HG03108 (cell line): Measurements from ENCODE around the gene COL4A6.
"Not testable (repeated sequence)": the region's sequence is repeated elsewhere in the genome, so short reads cannot be mapped to it uniquely, and the experiment has no call there.

Experiments
- ATAC-seq: cut with Tn5 transposase; IDR thresholded peaks from one replicate; pipeline ENCODE4 v1.9.1; 2021; ENCODE audit warnings: moderate library complexity; ENCODE audit not compliant: unreplicated experiment

The COL4A6 gene

DNA sequence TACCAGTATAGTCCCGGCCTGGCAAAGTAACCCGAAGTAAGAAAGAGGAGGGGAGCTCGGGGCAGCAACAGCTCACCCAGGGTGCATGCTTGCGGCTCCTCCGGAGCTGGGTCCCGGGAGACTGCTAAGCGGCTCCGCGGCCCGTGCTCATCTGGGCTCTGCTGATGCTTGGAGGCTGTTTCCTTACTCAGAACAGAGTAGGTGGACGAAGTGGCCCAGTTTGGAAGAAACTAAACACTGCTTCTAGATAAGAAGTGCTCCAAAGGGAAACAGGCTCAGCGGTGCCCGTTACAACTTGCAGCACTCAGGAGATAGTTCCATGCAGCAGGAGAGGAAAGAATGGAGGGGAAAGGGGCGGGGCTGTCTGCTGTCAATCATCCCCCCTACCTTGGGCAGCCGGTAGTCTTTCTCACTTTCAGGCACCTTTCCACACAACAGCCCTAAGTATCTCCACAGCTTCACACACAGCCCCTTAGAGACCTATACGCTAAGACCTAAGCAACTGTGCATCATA is at the start of gene COL4A6:
Gene COL4A6 (minus strand): TSS at position 313 of the 514 bp plus-strand sequence. CDS start 226 bp downstream, at position 87.
- ATAC-seq, result no peak

DNA sequence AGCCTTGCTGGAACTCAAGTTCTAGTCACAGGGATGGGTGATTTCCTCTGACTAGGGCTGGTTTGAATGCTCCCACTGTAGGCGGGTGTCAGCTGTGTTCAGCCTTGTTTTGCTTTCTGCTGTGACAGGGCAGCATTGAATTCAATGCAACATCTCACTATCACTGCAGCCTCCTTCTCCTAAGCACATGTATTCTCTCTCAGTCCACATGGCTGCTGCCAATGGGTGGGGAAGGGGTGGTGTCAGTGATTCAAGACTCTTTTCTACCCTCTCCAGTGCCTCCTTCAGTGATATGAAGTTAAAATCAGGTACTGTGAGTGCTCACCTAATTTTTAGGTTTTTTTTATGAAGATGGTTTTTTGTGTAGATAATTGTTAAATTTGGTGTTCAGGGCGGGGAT is 47.7 kb upstream of the COL4A6 start:
- ATAC-seq, result no peak

DNA sequence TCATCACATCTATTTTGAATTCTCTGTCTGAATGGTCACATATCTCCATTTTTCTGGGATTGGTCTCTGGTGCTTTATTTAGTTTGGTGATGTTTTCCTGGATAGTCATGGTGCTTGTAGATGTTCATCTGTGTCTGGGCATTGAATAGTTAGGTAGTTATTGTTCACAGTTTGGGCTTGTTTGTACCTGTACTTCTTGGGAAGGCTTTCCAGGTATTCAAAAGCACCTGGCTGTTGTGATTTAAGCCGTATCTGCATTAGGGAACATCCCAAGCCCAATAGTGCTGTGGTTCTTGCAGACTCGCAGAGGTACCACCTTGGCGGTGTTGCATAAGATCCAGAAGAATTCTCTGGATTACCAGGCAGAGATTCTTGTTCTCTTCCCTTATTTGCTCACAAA is 46.0 kb upstream of the COL4A6 start:
- no peak for ATAC-seq

DNA sequence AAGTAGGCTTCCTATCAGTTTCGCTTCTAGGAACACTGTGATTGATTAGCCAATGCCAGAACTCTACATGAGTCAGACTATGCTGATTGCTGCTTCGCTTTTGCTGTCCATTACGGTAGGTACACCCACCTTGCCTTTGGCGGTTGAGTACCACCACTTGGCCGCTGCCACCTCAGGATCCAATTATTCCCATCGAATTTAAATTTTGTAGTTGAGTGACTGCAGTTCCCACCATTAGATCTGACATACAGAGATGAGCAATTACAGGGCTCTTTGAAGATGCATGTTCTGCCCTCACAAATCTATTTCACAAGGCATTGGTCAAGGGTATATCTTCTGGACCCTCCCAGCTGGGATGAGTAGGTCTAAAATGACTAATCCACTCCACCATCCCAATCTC is 43.3 kb upstream of the COL4A6 start:
- not testable (repeated sequence) for ATAC-seq

DNA sequence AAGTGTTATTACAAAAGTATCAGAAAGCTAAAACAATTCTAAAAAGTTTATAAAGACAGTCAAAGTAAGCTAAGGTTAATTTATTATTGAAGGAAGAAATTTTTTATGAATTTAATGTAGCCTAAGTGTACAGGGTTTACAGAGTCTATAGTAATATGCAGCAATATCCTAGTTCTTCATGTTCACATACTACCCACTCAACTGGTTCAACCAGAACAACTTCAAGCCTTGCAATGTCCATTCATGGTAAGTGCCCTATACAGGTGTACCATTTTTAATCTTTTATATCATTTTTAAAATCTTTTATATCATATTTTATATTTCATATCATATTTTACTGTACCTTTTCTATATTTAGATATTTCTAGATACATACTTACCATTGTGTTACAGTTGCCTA is 35.8 kb upstream of the COL4A6 start:
- no peak for ATAC-seq

DNA sequence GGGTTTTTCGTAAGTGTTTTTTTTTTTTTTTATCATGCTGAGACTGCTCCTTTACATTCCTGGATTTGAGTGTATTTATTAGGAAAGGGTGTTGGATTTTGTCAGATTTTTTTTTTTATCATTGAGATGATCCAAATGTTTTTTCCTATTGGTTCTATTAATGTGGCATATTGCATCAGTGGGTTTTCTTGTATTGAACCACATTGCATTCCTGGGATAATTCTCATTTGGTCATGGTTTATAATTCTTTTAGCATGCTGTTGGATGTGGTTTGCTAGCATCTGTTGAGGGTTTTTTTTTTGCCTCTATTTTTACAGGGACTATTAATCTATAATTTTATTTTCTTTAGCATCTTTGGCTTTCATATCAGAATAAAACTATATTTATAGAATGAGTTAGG is 30.3 kb upstream of the COL4A6 start:
- no peak for ATAC-seq

DNA sequence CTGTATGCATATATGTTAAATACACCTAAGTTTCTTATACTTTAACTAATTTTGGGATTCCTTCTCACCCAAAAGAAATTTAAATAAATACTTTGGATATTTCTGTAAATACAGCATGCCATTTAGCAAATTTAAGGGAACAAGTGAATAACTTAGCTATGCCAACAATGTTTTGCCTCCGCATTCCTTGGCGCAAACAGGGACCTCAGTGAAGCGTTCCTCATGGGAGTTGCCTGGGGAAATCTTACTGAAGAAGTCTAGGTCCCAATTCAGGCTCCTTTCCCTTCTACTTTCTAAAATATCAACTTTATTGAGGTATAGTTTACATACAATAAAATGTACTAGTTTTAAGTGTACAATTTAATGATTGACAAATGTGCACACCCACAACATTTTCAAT is 26.4 kb upstream of the COL4A6 start:
- no peak for ATAC-seq

DNA sequence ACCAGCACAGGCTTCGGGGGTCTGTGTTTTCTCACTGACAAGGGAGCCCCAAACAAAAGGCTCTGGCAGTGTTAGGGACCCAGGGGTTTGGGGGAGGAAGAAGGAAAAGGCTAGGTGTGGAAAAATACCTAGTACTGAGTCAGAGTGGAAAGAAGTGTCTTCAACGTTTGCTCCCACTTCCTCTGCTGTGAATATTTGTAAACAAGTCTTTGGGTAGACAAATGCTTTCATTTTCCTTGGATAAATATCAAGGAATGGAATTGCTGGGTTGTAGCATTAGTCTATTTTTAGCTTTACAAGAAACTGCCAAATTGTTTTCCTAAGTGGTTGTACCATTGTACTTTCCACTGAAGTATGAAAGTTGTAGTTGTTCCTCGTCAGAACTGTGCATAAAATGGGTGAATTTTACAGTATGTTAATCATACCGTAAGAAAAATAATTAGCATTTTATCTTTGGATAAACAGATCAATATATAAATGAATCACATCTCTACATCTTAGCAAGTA is 18.8 kb upstream of the COL4A6 start:
- no peak for ATAC-seq

DNA sequence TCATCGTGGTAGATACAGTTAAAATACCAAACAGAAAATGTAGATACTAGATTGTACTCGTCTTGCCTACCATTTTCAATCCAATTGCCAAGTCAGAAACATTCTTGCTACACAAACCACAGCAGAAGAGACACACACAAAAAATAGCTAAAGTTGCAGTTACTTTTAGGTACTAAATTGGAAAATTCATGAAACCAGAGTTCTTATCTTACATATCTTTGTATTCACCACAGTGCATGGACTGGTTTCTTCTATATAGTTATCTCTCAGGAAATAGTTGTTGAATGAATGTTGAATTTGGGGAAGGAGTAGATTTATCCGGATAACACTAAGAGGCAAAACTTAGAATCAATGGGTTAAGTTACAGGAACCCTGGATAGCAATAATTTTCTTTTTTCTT is 15.6 kb upstream of the COL4A6 start:
- ATAC-seq, result no peak

DNA sequence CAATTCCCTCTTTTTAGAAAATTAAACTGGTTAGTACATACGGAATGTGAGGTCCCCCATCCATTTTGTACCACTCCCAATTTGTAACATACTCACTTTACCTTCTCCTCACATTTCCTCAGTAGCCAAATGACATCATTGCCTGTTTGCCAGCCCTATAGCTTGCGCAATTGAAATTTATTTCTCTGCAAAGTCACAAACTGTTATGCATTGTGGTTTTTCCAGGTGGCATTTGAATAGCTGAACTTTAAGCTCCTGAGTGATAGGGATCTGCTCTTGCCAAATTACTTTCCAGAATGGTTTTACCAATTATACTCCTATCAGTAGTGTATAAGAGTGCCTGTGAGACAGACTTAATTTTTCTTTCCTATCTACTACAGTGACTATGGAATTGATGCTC is 9.1 kb upstream of the COL4A6 start:
- ATAC-seq, result no peak

DNA sequence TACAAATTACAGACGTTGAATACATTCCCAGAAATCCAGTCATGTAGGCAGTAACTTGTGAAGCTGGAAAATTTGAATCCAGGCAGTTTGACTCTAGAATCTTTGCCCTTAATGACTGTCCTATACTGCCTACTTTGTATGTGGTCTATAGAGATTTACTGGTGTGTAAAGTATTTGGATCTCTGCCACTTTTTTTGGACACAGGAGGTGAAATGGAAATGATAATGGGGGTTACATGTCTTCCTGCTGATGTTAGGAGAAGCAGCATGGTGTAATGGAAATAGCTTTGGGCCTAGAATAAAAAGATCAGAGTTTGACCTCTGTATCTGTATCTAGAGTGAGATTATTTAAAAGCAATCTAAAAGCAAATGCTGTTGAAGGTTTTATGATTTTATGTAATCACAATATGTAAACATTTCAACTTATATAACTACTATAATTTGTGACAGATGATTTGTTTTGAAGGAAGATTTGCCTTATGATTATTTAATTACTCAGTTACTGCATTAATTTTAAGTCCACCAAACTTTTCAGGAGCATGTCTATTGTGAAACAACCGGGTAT is 4.8 kb upstream of the COL4A6 start:
- ATAC-seq, result no peak

DNA sequence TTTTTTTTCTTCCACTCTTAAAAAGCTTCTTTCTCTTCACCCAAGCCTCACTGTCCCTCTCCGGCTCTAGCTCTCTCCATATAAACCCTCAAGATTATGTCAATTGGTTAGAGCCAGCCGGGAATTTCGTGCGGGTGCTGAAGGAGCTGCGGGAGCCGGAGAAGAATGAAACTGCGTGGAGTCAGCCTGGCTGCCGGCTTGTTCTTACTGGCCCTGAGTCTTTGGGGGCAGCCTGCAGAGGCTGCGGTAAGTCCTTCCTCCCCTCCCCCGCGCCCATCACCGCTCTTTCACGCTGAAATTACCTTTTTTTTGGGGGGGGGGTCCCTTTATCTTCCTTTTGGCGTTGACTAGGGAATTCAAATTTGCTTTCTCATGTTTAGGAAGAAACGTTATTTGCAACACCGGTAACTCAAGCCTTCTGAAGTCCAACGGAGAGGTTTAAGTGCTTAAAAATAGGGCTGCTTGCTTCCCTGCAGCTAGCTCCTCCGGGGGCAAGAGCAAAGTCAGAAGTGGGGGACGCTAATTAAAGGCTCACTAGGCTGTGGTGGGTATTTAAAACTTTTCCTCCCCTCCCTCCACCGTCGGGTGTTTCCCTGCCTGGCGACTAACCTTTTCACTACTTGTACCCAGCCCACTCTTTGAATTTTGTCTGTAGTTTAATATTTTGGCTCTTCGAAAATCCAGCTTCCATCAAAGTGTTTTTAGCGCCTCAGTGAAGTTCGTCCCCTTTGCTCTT is 1.9 kb upstream of the COL4A6 start:
- ATAC-seq, result no peak

DNA sequence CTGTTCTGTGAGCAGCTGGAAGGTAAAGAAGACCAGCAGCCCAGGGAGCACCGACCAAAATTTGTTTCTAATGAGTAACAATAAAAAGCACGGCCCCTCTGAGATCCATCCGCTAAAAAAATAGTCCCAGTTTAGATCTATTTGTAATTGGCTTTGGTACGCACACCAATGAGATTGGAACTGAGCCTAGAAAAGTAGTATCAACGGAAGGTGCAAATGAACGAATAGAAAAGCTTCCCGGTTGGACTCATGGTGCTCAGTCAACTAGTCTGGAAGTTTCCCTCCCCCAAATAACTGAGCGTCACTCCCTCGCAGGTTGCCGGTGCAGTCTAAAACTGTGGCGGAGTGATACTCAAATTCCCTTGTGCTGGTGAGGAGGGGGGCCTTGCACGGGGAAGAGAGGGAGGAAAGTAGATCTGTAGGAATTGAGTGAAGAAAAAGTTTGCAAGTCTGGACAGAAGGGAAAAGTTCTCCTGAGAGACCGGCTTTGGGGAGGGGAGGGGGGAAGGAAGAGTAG is 1.3 kb upstream of the COL4A6 start, which contains the start of gene COL4A5:
Gene COL4A5 (plus strand): TSS at position 413 of the 517 bp plus-strand sequence. CDS start 288 bp downstream, outside the sequence.
- no peak for ATAC-seq

DNA sequence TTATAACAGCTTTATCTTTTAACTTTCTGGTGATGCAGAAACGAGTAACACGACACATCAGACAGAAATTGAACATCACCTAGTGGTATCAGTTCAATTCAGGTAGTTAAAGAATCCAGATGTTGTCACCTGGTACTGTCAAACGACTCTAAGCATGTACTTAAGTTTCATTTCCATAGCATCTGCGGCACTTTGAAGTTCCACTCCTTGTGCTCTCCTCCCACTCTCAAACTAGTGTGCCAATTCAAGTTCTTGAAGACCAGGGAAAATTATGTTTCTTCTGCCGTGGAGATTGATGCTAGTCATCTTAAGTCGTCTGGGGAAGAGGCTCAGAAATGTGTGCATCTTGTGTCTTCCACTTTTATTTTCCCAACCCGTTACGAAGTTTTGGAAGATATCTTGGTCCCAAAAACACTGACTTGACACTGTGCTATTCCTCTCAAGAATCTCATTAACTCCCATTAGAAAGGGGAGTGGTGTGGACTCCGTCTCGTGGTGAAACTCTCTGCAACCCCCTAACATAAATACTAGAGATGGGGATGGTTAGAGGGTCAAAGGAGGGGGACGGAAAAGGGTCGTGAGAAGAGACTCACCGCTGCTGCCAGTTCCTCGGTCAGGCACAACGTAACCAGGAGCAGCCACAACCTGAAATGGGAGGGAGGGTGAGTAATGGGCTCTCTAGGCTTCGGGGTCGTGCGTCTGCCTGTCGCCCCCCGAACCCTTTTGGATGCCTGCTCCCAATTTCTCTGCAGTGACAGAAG is 693 bp downstream of the COL4A6 start:
- ATAC-seq, result no peak

DNA sequence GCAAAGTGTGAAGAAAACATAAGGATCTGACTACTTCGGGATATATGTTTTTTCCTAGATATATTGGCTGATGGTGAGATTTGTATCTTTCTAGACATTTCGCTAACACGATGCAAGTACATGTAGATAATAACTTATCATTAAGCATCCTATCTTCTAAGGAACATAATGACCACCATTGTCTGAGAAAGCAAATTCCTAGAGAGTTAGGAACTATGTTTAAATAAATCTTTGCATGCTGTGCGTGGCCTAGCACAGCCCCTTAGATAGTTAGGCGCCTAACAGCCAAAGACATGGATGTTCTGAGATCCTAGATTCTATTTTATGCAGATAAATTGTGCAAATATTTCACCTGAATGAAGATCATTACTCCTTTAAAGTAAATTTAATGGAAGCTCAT is 3.0 kb downstream of the COL4A6 start:
- no peak for ATAC-seq

DNA sequence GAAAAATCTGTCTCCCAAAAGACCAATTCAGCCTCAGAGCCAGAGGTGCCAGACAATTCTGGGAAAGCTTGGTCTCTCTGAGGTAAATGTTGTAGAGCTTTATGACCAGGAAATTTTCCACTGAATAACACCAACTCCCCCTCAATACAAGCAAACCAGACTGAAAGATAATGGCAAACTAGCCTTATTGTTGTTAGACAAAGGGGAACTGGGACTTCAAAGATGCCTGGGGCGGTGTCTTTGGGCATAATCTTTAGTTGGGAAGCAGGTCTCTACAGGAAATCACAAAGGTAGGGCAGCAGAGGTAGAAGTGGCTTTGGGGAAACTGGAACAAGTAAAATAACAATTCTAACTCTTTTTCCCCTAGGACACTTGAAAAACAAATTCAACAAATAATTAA is 12.0 kb downstream of the COL4A6 start:
- ATAC-seq, result no peak

DNA sequence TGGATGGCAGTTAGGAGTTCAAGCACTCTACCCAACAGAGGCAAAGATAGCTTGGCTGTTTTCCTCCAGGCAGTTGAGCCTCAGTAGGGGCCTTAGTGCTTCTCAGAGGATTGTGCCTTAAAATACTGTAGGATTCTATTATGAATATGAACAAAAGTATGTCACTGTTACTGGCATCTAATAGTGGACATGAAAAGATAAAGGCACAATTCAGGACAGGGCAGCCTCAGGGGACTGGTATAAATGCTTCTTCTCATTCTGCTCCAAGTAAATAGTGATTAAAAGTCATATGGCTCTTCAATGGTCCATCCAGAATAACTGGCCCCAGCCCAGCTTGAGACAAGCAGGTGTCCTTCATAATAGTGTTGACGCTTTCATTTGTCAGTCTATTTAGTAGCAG is 17.7 kb downstream of the COL4A6 start:
- ATAC-seq, result no peak

DNA sequence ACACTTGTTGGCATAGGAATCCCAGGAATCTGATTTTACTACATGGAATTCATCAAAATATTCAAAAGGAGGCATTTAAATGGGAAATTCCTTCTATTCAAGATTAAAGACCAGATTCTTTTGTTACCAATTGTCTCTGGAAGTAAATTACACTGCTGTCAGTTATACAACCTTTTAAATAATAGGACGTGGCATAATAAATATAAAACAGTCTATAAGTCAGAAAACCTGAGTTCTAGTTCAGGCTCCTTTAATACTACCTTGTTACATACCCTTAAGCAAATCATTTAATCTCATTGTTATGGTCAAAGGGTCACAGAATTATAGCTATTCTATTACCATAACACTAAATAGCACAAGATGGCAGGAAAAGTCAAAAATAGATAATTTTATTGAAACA is 18.8 kb downstream of the COL4A6 start:
- no peak for ATAC-seq

DNA sequence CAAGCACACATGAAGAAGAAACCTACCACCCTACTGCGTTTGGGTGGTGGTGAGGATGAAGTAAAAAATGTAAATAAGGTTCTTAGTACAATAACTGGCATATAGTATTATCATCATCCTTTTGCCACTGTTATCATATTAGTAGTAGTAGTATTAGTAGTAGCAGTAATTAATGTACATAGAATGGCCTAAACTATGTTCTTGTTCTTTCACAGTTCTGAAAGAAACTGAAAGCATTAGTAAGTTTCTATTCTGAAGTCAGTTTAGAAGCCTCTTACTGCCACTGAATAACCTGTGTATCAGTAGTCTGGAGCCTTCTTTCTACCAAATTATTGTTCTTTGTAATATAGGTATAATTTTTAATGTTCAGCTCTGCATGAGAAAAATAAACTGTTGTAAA is 21.0 kb downstream of the COL4A6 start:
- ATAC-seq, result no peak

DNA sequence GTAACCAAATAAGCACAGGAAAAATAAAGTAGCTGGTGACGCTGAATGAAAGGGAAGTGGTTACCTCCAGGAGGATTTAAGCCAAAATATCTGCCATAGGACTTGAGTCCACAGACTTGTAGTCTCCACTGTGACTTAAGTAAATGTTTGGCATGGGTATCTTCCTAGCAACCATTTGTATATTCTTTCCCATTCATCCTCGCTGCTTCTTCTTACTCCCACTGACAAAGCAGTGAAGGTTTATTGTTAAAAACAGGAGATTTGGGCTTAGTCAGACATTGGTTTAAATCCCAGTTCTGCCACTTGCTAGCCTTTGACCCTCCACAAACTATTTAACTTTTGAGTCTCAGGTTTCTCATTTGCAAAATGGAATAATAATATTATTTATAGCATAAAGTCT is 22.3 kb downstream of the COL4A6 start:
- no peak for ATAC-seq

DNA sequence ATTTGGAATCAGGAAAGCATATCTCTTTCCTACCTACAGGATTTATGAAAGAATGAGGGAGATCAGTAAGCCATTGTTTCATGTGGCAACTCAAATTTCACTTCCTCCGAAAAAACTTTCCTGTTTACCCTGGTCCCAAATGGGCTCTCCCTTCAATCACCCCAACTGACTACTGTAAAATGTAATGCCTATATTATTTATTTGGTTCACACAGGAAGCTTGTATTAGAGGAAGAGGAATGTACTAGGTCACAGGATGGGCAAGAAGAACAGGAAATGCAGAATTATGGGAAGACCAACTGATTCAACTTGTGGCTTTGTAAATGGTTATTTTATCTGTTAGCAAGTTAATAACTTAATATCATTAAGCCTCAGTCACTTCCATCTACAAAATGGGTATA is 23.1 kb downstream of the COL4A6 start:
- ATAC-seq, result no peak
